Mesodermal cell (in vitro differentiated cells): ENCODE data around the gene ZCCHC24.
"Not testable (repeated sequence)": the region's sequence is repeated elsewhere in the genome, so short reads cannot be mapped to it uniquely, and the experiment has no call there.

Experiments
- H3K27ac ChIP-seq: 2 replicates; pipeline ENCODE4 v1.7.0; 2013; ENCODE audit warnings: mild to moderate bottlenecking, low read depth, low read length, moderate library complexity; ENCODE audit not compliant: severe bottlenecking
- H3K36me3 ChIP-seq: 2 replicates; pipeline ENCODE4 v1.7.1; 2013; ENCODE audit warnings: mild to moderate bottlenecking, low read length, moderate library complexity; ENCODE audit not compliant: control insufficient read depth, insufficient read depth
- H3K4me1 ChIP-seq: one replicate; pipeline ENCODE4 v1.7.1; 2013; ENCODE audit warnings: mild to moderate bottlenecking, low read length; ENCODE audit not compliant: insufficient read depth, control insufficient read depth, poor library complexity, severe bottlenecking
- H3K4me3 ChIP-seq: 2 replicates; pipeline ENCODE4 v1.7.0; 2013; ENCODE audit warnings: low read length, control low read depth, mild to moderate bottlenecking; ENCODE audit not compliant: insufficient read depth, poor library complexity, severe bottlenecking; ENCODE audit errors: extremely low read depth
- H3K9me3 ChIP-seq: 2 replicates; pipeline ENCODE4 v1.7.1; 2013; ENCODE audit warnings: mild to moderate bottlenecking, low read length, moderate library complexity; ENCODE audit not compliant: control insufficient read depth
- WGBS, 2 experiments: methylation state at CpG; one replicate each; pipeline ENCODE4 v1.1.5; 2013; ENCODE audit warnings: missing lambda C conversion rate in 2 of 2; ENCODE audit not compliant: insufficient coverage in 2 of 2; 5-methylcytosine and 5-hydroxymethylcytosine counted together

The ZCCHC24 gene

GRCh38 chr10:79457256-79457785 lies 11.9 kb upstream of the ZCCHC24 start:
- Histone ChIP-seq H3K4me1 (peaks cover 6% of the 10 kb centered on the region), H3K27ac (no peak overlapping the region), H3K9me3 (no peaks in the 10 kb centered on the region), H3K36me3 (no peaks in the 10 kb centered on the region), H3K4me3 (no peak overlapping the region)
- 83 to 89% methylated on average over 3 to 4 of the region's 7 CpGs for WGBS, 2 experiments

DNA sequence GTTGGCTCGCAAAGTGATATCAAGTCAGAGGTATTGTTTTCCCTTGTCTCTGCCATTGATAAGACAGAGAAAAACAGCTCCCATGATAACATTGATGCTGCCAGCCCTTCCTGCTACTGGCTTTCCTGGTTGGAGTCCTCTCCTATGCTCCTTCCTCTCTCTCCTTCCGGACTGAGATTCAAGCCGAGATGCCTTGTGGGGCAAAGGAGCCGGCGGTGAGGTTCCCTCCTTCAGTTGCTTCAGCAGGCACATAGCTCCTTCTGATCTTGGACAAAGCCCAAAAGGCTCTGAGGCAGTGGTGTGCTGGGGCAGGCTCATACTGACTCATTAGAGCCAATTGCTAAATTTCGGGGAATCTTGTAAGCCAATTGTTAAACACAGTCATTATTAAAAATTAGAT lies 8.8 kb upstream of the ZCCHC24 start:
- WGBS, 2 experiments, result 69 to 85% methylated on average over 2 to 5 of the region's 6 CpGs
- H3K36me3 ChIP-seq, result no peaks in the 10 kb centered on the region
- H3K9me3 ChIP-seq, result no peaks in the 10 kb centered on the region
- H3K27ac ChIP-seq, result no peak overlapping the region
- no peak overlapping the region for H3K4me3 ChIP-seq
- peaks cover 19% of the 10 kb centered on the region for H3K4me1 ChIP-seq

- 94% methylated on average over 2 of the region's 3 CpGs; no CpG with 5 or more reads in 1 of the 2 experiments for WGBS, 2 experiments
- no peaks in the 10 kb centered on the region for H3K9me3 ChIP-seq
- H3K36me3 ChIP-seq, result no peaks in the 10 kb centered on the region
- peaks cover 21% of the 10 kb centered on the region for H3K4me1 ChIP-seq
- H3K4me3 ChIP-seq, result no peak overlapping the region
- H3K27ac ChIP-seq, result no peak overlapping the region
Measured at GRCh38 chr10:79453392-79453791, 8.0 kb upstream of the ZCCHC24 start.

GRCh38 chr10:79452174-79452611 lies 6.8 kb upstream of the ZCCHC24 start:
- WGBS, 2 experiments, result 66 to 84% methylated on average over 4 to 6 of the region's 9 CpGs
- no peak overlapping the region for H3K4me3 ChIP-seq
- peak overlapping the region; percentile 66 for H3K27ac ChIP-seq
- H3K4me1 ChIP-seq, result peaks cover 23% of the 10 kb centered on the region
- no peaks in the 10 kb centered on the region for H3K36me3 ChIP-seq
- no peaks in the 10 kb centered on the region for H3K9me3 ChIP-seq

DNA sequence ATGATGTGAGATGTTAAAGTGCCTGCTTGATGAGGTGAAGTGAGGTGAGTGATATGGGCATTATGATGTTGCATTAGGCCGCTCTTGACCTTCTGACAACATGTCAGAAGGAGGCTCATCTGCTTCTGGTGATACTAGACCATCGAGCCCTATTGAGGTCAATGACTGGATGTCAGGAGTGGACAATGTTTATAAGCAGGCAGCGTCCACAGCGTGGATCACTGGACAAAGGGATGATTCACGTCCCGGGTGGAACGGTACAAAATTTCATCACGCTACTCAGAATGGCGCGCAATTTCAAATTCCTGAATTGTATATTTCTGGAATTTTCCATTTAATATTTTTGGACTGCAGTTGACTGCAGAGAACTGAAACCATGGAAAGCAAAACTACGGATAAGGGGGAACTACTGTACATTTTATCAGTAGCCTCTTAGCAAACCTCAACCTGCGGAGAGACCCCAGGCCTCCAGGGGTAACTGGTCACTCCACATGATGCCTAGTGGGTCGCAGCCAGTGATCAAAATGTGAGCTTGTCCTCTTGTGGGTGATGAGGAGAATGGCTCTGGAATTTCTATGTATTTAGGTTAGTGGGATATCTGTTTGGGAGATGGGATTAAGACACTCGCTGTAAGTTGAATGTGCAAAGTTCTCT lies 5.7 kb upstream of the ZCCHC24 start:
- 97% methylated on average over 10 to 12 of the region's 14 CpGs for WGBS, 2 experiments
- Histone ChIP-seq H3K27ac (no peak overlapping the region), H3K4me3 (no peak overlapping the region), H3K36me3 (no peaks in the 10 kb centered on the region), H3K9me3 (no peaks in the 10 kb centered on the region), H3K4me1 (peaks cover 28% of the 10 kb centered on the region)

DNA sequence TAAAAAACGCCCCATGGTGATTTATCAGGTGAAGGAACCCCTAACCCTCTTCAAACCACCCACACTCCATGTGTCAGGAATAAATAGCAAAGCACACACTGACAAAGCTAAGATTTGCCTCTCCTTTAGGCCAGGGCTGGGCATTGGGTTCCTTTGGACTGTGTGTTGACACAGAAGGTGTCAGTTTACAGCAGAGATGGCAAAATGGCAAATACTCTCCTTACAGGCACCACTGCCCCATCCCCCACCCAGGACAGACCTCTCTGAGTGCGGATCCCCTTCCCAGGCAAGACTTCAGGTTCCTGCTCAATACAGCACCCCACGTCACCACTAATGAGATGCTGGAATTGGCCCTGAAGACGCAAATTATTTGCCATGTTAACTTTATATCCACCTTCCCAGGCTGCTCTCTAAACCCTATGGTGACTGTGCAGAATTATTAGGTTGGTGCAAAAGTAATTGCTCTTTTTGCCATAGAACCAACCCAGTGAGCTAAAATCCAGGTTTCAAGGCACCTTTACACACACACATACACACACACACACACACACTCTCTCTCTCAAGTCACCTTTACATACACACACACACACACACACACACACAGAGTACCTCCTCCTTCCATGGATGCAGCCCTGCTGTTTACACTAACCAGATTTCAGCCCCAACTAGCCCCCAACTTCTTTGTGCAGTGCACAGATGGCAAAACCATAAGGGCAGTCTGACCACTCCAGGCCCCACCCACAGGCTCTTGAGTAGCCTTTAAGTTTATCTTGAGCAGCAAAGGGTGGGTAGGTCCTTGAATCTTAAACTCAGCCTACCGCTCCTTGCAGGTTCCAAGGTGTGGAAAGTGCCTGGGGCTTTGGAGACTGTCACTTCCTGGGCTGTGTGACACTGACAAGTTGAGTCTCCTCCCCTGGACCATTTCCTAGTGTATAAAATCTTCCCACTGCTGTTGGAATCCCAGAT lies 4.0 kb upstream of the ZCCHC24 start:
- Histone ChIP-seq H3K4me1 (peaks cover 28% of the 10 kb centered on the region), H3K36me3 (no peaks in the 10 kb centered on the region)
- 82 to 92% methylated on average over 3 to 4 of the region's 5 CpGs for WGBS, 2 experiments

DNA sequence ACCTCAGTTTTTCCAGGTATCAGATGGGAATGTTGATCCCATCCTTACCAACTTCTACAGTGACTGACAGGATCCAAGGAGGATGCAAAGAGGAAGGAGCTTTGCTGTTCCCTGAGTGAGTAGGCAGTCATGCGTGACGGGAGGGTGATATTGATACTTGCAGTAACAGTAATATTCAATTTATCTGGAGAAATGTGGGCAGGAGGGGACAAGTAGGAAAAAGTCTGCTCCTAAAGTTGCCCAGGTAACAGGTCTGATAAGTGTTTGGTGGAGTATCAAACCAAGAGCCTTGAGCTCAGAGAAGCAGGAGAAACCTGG lies 3.3 kb upstream of the ZCCHC24 start:
- no peak overlapping the region for H3K4me3 ChIP-seq
- no peak overlapping the region for H3K27ac ChIP-seq
- no peaks in the 10 kb centered on the region for H3K36me3 ChIP-seq
- peaks cover 31% of the 10 kb centered on the region for H3K4me1 ChIP-seq
- WGBS, 2 experiments, result 100% methylated on average over 2 of the region's 2 CpGs
- no peaks in the 10 kb centered on the region for H3K9me3 ChIP-seq

More for the DNA sequence above, 4.0 kb upstream of the ZCCHC24 start:
- no peak overlapping the region for H3K27ac ChIP-seq
- H3K4me3 ChIP-seq, result no peak overlapping the region
- H3K9me3 ChIP-seq, result no peaks in the 10 kb centered on the region

DNA sequence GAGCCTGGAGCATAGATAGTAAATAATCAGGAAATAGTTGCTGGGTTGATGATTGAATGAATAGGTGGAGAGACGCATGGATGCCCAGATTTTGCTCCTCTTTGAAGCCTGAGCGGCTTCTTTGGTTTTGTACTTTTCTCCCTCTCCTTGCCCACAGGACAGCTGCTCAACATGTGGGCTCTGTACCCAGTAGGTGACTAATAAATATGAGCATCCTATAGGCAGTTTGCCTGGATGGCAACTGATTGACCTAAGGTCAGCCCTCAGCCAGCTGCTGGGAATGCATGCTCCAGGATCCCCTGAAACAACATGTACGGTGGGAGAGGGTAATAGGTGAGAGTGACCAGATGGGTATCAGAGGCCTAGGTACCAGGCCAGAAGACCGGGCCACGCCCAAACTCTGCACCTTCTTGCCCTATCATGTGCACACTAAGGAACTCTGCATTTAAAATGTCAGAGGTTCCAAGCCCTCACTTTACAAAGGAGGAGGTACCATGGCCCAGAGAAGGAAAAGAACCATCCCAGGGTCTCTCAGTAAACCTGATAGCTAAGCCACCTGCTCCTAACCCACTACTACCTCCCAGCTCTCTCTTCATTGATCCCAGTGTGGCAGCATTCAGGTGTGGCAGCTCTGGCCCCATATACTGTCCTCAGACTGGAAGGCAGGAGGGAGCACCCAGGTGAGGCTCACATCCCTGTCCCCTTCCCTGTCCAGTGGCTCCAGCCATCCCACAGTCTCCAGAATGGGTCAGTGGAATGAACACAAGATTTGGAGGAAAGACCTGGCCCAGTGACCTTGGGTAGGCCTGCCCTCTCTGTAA lies 2.7 kb upstream of the ZCCHC24 start:
- Histone ChIP-seq H3K9me3 (no peaks in the 10 kb centered on the region), H3K36me3 (no peaks in the 10 kb centered on the region), H3K27ac (no peak overlapping the region), H3K4me1 (peaks cover 35% of the 10 kb centered on the region), H3K4me3 (no peak overlapping the region)
- WGBS, 2 experiments, result 95 to 100% methylated on average over 3 to 4 of the region's 5 CpGs

- WGBS, 2 experiments, result 93 to 96% methylated on average over 5 of the region's 6 CpGs
- Histone ChIP-seq H3K4me3 (peak overlapping the region; percentile 45), H3K4me1 (peaks cover 36% of the 10 kb centered on the region)
- not testable (repeated sequence) for H3K27ac ChIP-seq, H3K36me3 ChIP-seq, H3K9me3 ChIP-seq
Measured at GRCh38 chr10:79447249-79447648, 1.8 kb upstream of the ZCCHC24 start.

- Histone ChIP-seq H3K4me3 (peak overlapping the region; percentile 45), H3K36me3 (peaks cover 7% of the 10 kb centered on the region), H3K4me1 (peaks cover 30% of the 10 kb centered on the region), H3K27ac (peak overlapping the region; percentile 97), H3K9me3 (no peaks in the 10 kb centered on the region)
- 24 to 26% methylated on average over 15 to 16 of the region's 16 CpGs for WGBS, 2 experiments
Measured at GRCh38 chr10:79446758-79447084, 1.3 kb upstream of the ZCCHC24 start.
